ENCODE measurements around the gene DKK1.
"Not testable (repeated sequence)": the region's sequence is repeated elsewhere in the genome, so short reads cannot be mapped to it uniquely, and the experiment has no call there.

The DKK1 gene

GRCh38 chr10:52318136-52318701 lies 4.1 kb downstream of the DKK1 start:
- DNase-seq: no peak

GRCh38 chr10:52318822-52319464 lies 4.9 kb downstream of the DKK1 start:
- DNase-seq: no peak

GRCh38 chr10:52319926-52320325 lies 5.8 kb downstream of the DKK1 start:
- no peak for DNase-seq

- DNase-seq: no peak
Measured at GRCh38 chr10:52322323-52322722, 8.2 kb downstream of the DKK1 start.

DNA sequence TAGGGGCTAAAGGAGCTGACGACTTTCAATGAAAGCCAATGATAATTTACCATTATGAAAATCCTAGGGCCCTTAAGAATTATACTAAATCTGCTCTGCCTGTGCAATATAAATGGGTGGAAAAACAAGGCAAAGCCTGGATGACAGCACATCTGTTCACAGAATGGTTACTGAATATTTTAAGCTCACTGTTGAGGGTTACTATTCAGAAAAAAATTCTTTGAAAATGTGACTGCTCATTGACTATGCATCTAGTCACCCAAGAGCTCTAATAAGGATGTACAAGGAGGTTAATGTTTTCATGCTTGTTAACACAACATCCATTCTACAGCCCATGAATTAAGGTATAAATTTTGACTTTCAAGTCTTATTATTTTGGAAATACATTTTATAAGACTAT lies 8.9 kb downstream of the DKK1 start:
- DNase-seq: no peak

DNA sequence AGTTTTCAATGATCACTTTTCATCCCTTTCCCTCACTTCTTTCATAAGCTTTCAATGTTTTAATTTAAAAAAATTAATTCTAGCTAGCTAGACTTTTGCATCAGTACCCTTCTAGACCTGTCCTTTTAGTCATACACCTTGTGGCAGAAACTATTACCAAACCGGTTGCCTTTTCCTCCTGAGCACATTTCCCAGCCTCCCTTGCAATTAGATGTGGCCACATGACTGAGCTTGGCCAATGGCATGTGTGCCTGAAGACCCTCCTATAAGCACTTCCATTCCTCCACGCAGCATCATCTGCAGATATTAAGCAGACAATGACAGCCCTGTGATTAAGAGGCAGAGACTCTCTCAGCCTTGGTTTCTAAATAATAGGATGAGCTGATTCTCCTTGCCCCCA lies 12.3 kb downstream of the DKK1 start:
- no peak for DNase-seq

DNA sequence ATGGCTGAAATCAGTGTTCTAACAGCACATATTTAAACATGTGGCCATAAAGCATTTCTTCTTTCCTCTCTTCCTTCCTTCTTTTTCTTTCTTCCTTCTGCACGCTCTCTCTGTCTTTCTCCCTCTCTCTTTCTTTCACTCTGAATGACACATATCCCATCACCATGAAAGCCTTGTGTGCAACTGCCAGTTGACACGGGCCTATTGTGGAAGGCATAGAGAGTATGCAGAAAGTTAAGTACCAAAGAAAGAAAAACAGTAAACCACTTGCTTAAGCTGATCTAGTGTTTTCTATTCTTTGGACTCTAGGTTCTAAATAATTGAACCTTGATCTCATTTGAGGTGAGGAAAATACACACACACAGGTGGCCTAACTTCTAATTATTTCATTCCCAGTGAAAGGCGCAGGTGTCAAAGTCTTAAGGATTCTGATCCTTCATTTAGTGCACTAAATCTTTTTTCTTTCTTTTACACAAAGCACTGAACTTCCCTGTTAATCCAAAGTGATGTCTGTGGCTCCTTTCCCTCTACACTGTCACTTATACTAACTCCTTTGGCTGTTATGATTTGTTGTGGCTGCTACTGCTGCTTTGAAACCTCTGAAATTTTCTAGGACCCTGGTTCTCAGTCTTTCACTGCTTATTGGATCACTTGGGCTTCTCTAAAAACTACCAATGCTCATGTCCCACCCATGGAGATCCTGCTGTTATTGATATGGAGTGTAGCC lies 17.7 kb downstream of the DKK1 start:
- DNase-seq: no peak

GRCh38 chr10:52332815-52333214 lies 18.7 kb downstream of the DKK1 start:
- DNase-seq: no peak

DNA sequence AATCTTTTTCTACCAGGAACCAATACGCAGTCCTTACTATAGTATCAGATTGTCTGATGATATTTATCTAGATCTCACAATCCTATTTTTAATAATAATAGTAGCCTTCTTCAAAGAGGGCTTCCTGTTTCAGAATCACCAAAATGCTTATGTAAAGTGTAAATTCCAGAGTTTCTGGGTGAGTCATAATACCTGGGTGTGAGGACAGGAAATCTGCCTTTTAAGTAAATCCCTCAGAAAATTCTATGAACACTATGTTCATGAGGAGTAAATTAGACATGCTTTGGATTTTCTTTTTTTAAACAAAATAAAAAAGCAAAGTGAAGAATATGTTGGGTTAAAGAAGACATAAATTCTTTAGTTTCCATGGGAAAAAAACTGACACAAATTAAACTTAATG lies 20.5 kb downstream of the DKK1 start:
- no peak for DNase-seq

DNA sequence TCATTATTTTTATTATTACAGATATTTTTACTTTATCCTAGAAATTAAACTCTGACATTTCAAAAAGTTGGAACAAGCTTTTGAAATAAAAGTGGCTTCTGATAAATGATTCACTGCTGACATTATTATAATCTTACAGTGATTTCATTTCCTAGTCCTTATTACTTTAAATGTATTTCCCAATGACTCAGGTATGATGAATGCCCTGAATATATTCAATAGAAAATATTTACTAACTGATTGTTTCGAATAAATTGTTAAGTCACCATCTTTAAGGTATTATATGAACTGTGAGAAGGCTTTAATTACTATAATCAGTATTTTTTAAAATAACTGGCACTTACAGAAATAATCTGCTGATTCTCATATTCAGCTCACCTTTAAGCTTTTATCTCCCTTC lies 21.6 kb downstream of the DKK1 start:
- DNase-seq: no peak

GRCh38 chr10:52337225-52337624 lies 23.1 kb downstream of the DKK1 start:
- DNase-seq: no peak

GRCh38 chr10:52343439-52343838 lies 29.4 kb downstream of the DKK1 start:
- DNase-seq: no peak

- no peak for DNase-seq
Measured at GRCh38 chr10:52346394-52347326, 32.6 kb downstream of the DKK1 start.

DNA sequence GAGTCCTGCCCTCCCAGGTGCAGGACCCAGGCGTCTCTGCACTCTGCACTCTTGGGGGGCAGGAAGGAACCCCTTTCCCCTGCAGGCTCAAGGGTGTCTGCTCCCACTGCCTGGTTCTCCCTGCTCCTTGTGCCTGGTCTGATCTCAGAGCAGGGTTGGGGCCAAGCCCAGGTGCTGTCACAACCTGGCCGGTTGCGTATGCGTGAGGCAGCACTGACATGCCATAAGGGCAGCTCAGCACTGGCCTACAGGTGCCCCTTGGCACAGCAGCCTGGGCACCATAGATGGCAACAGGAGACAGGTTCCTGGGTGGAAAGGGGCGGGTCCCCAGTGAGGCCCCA lies 33.2 kb downstream of the DKK1 start:
- DNase-seq: no peak

GRCh38 chr10:52348037-52348564 lies 34.0 kb downstream of the DKK1 start:
- DNase-seq: no peak

DNA sequence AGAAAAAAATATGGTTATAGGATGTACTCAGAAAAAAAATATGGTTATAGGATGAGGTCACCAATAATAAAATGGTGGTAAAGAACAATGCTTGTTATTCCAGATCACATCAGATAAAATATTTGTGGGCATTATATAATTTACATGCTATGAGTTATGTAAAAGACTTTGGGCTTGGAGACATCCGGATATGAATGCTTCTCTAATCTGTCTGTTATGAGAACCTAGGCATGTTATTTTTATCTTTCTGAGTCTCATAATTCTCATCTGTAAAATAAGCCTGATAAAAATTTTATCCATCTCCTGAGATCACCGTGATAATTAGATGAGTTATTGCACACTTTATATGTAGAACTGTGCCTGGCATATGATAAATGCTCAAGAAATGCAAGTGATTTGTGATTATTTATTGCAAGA lies 37.8 kb downstream of the DKK1 start:
- no peak for DNase-seq

- no peak for DNase-seq
Measured at GRCh38 chr10:52353205-52353604, 39.1 kb downstream of the DKK1 start.

GRCh38 chr10:52353960-52354394 lies 39.9 kb downstream of the DKK1 start:
- DNase-seq: no peak

DNA sequence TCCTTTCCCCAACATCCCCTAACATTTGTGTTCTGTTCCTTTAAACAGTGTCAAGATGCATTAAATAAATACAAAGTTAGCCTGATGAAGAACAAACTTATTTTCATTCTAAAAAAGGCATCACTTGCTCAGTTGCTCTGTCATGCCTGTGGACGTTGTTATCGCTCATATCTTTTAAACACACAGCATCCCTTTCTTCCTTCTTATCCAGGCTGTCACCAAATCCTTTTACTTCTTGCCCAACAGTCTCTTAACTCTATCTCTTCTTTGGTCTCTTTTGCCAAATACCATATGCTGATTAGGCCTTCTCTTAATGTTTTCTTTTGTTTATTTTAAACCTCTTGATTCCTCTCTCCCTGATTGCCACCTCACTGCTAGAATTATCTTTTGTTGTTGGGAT lies 43.9 kb downstream of the DKK1 start:
- DNase-seq: no peak

GRCh38 chr10:52359441-52359840 lies 45.4 kb downstream of the DKK1 start:
- DNase-seq: no peak

GRCh38 chr10:52365547-52366432 lies 51.7 kb downstream of the DKK1 start:
- DNase-seq: not testable (repeated sequence)

All from NCI-H524 treated with DMSO at 0.1 percent for 48 hours (cell line).